B cell (primary cell): ENCODE measurements around the gene DGAT2. TPM values are rescaled to one million over a fixed set of nuclear protein-coding genes. Genes with fewer than 3 reads are reported as not detected.
"Not testable (repeated sequence)": the region's sequence is repeated elsewhere in the genome, so short reads cannot be mapped to it uniquely, and the experiment has no call there.

Experiments used
- ATAC-seq: fragments of 200-7000 bp; cut with Tn5 transposase; one replicate; pipeline ENCODE4 v1.10.0; 2021; ENCODE audit warnings: low read depth, mild to moderate bottlenecking, moderate number of reproducible peaks, moderate library complexity
- CTCF ChIA-PET: fragments of 350-600 bp; sonication (Branson Sonifier 250); formaldehyde crosslinking; loops from one replicate; lab custom pipeline; 2021; ENCODE audit warnings: antibody characterized with exemption, inconsistent platforms; lab: Charles Lee
- POLR2A ChIA-PET: fragments of 350-600 bp; sonication (Branson Sonifier 250); formaldehyde crosslinking; loops from one replicate; lab custom pipeline; 2021; ENCODE audit warnings: antibody characterized with exemption; lab: Charles Lee
- DNase-seq: peaks from one replicate; pipeline ENCODE4 v3.0.0; 2013
- H2AFZ ChIP-seq: 2 replicates; pipeline ENCODE4 v1.6.1; 2012; ENCODE audit warnings: mild to moderate bottlenecking, low read depth, low read length; ENCODE audit not compliant: insufficient read depth, poor library complexity, severe bottlenecking
- H3K27ac ChIP-seq, 2 donors: 1 replicate in 1 of 2; 2 replicates in 1 of 2; pipeline ENCODE4 v1.5.1; 2012 to 2013; ENCODE audit warnings: low read length in 2 of 2, mild to moderate bottlenecking in 2 of 2, moderate library complexity in 1 of 2
- H3K27me3 ChIP-seq, 4 experiments: fragments of 200-600 bp in 1 of 4; sonication (generic) in 1 of 4; replicated peaks in 1 of 4; 1 replicate in 2 of 4; 2 replicates in 2 of 4; pipeline versions ENCODE4 v1.6.1 to v1.7.0; 2013 to 2016; ENCODE audit warnings: low read length in 3 of 4, mild to moderate bottlenecking in 2 of 4, mixed read lengths in 1 of 4, moderate library complexity in 1 of 4; ENCODE audit not compliant: insufficient read depth in 4 of 4, control insufficient read depth in 3 of 4; ENCODE audit errors: control extremely low read depth in 1 of 4
- H3K36me3 ChIP-seq, 2 experiments: replicated peaks in 1 of 2; 1 replicate in 1 of 2; 2 replicates in 1 of 2; pipeline versions ENCODE4 v1.6.1 to v1.7.1; 2013; ENCODE audit warnings: low read length in 1 of 2; ENCODE audit not compliant: insufficient read depth in 2 of 2, control insufficient read depth in 1 of 2; ENCODE audit errors: control extremely low read depth in 1 of 2, extremely low read depth in 1 of 2
- H3K4me1 ChIP-seq, 2 donors: fragments of 200-600 bp in 1 of 2; sonication (generic) in 1 of 2; 1 replicate in 1 of 2; 2 replicates in 1 of 2; pipeline versions ENCODE4 v1.5.1 to v1.6.1; 2013 to 2017; ENCODE audit warnings: low read length in 2 of 2; ENCODE audit not compliant: control insufficient read depth in 2 of 2, insufficient read depth in 2 of 2
- H3K4me2 ChIP-seq: replicated peaks from 2 replicates; pipeline ENCODE3; 2012; ENCODE audit warnings: mild to moderate bottlenecking, low read depth, low read length; ENCODE audit not compliant: poor library complexity, severe bottlenecking
- H3K4me3 ChIP-seq, 5 experiments: fragments of 200-600 bp in 1 of 5; sonication (generic) in 1 of 5; 1 replicate in 3 of 5; 2 replicates in 2 of 5; pipeline versions ENCODE4 v1.5.1 to v1.7.0; 2011 to 2016; ENCODE audit warnings: low read length in 4 of 5, mild to moderate bottlenecking in 4 of 5, low read depth in 2 of 5, control low read depth in 1 of 5, moderate library complexity in 1 of 5; ENCODE audit not compliant: insufficient read depth in 1 of 5; ENCODE audit errors: control extremely low read depth in 1 of 5, extremely low read depth in 1 of 5
- H3K79me2 ChIP-seq: fragments of 200-600 bp; sonication (generic); one replicate; pipeline ENCODE4 v1.6.0; 2016; ENCODE audit warnings: low read length; ENCODE audit not compliant: control insufficient read depth, insufficient read depth
- H3K9ac ChIP-seq: fragments of 200-600 bp; sonication (generic); 2 replicates; pipeline ENCODE4 v1.6.1; 2017; ENCODE audit warnings: mild to moderate bottlenecking, low read length, moderate library complexity
- H3K9me3 ChIP-seq, 3 donors: one replicate each; pipeline versions ENCODE4 v1.6.1 to v1.7.1; 2013; ENCODE audit warnings: low read length in 2 of 3; ENCODE audit not compliant: control insufficient read depth in 2 of 3, insufficient read depth in 1 of 3; ENCODE audit errors: control extremely low read depth in 1 of 3
- H4K20me1 ChIP-seq: 2 replicates; pipeline ENCODE4 v1.6.0; 2012; ENCODE audit warnings: mild to moderate bottlenecking, low read length; ENCODE audit not compliant: insufficient read depth, control insufficient read depth, poor library complexity, severe bottlenecking
- H3K27ac Mint-ChIP-seq: one replicate; pipeline ENCODE4 v1.8.0; 2021; ENCODE audit warnings: mixed read lengths
- H3K27me3 Mint-ChIP-seq: one replicate; pipeline ENCODE4 v1.8.0; 2021; ENCODE audit warnings: mixed read lengths
- H3K4me1 Mint-ChIP-seq: one replicate; pipeline ENCODE4 v1.8.0; 2021; ENCODE audit warnings: mixed read lengths
- H3K4me3 Mint-ChIP-seq: one replicate; pipeline ENCODE4 v1.8.0; 2021; ENCODE audit warnings: mixed read lengths
- H3K9me3 Mint-ChIP-seq: one replicate; pipeline ENCODE4 v1.8.0; 2022; ENCODE audit warnings: mixed read lengths; ENCODE audit not compliant: insufficient read depth
- CTCF ChIP-seq: fragments of 200-600 bp; IDR thresholded peaks from one replicate; pipeline ENCODE4 v1.8.0; 2022; ENCODE audit warnings: antibody characterized with exemption, mild to moderate bottlenecking
- EZH2 ChIP-seq: IDR thresholded peaks from 2 replicates; pipeline ENCODE4 v1.6.1; 2012; ENCODE audit warnings: borderline replicate concordance, low read depth, mild to moderate bottlenecking, moderate library complexity, low read length; ENCODE audit not compliant: insufficient read depth, poor library complexity, severe bottlenecking
- WGBS: methylation state at CpG from one replicate; pipeline ENCODE4 v1.1.5; 2013; ENCODE audit warnings: missing lambda C conversion rate; ENCODE audit not compliant: insufficient coverage; 5-methylcytosine and 5-hydroxymethylcytosine counted together
- intact Hi-C: fragments of 100-400 bp; cut with micrococcal nuclease; formaldehyde crosslinking; loops from one replicate; pipeline ENCODE4 v1.10.0; 2022
- polyA plus RNA-seq: library from polyadenylated mRNA; depleted of rRNA; stranded (reverse); fragments of >200 nt; gene quantifications from 2 replicates; pipeline ENCODE4 v1.2.3, GENCODE V29; 2012
- total RNA-seq, 2 donors: library from RNA; stranded (reverse); fragments of 120-200 nt in 1 of 2; gene quantifications; 1 replicate in 1 of 2; 2 replicates in 1 of 2; pipeline versions ENCODE4 v1.2.3 to v1.2.4, GENCODE V29; 2013 to 2022

The DGAT2 gene
- total and polyA plus RNA-seq, 2 donors (not counting 1 experiment from before 2014, with no cell fraction given): 5.8 to 6.5 TPM

DNA sequence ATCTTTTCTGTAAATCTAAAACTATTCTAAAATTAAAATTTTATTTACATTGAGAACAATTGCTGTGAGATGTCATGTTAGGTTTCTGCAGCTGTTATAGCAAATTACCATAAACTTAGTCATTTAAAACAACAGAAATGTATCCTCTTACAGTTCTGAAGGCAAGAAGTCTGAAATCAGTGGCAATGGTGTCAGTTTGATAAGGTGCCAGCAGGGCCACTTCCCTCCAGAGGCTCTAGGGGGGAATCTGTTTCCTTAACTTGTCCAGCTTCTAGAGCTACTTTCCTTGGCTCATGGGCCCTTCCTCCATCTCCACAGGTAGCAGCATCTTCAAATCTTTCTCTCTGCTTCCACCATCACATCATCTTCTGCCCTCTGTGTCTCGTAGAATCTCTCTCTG lies 27.9 kb upstream of the DGAT2 start:
- 100% methylated on average over 1 of the region's 1 CpG for WGBS
- Histone ChIP-seq H2AFZ (no peak overlapping the region), H3K27me3 (peaks cover 0 to 20% (median 9%) of the 10 kb centered on the region in 4 experiments), H3K27ac (no peak overlapping the region), H3K79me2 (no peaks in the 10 kb centered on the region), H3K9ac (no peak overlapping the region), H3K4me2 (no peak overlapping the region), H3K36me3 (no peaks in the 10 kb centered on the region), H3K9me3 (no peaks in the 10 kb centered on the region), H3K4me1 (no peaks in the 10 kb centered on the region), H4K20me1 (no peaks in the 10 kb centered on the region), H3K4me3 (no peak overlapping the region)
- TF ChIP-seq CTCF (no peak), EZH2 (no peak)
- no peak overlapping the region for H3K27ac Mint-ChIP-seq
- H3K4me1 Mint-ChIP-seq: no peaks in the 10 kb centered on the region
- H3K4me3 Mint-ChIP-seq: no peak overlapping the region
- ATAC-seq (no peak), DNase-seq (no peak)
- ChIA-PET POLR2A (no interaction called here), CTCF (no interaction called here)
- H3K9me3 Mint-ChIP-seq: no peaks in the 10 kb centered on the region
- H3K27me3 Mint-ChIP-seq: peaks cover 35% of the 10 kb centered on the region
- intact Hi-C loops: no loop called here

DNA sequence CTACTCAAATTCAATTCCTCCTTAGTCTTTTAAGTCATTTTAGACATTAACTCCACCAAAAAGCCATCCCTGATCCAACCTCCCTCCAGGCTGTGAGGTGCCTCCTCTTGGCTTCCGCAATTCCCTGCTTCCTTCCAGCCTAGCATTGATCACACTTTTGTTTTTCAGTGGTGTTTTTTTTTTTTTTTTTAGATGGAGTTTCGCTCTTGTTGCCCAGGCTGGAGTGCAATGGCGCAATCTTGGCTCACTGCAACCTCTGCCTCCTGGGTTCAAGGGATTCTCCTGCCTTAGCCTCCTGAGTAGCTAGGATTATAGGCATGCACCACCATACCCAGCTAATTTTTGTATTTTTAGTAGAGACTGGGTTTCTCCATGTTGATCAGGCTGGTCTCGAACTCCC lies 25.4 kb upstream of the DGAT2 start:
- H3K4me3 ChIP-seq, H3K4me2 ChIP-seq, intact Hi-C loops, H3K9me3 ChIP-seq, H3K79me2 ChIP-seq, H3K4me3 Mint-ChIP-seq, ATAC-seq, H3K27ac ChIP-seq, H3K9me3 Mint-ChIP-seq, H3K9ac ChIP-seq, DNase-seq, H3K4me1 Mint-ChIP-seq, CTCF ChIA-PET, POLR2A ChIA-PET, H2AFZ ChIP-seq, H3K4me1 ChIP-seq, H3K27ac Mint-ChIP-seq, H4K20me1 ChIP-seq, H3K36me3 ChIP-seq: not testable (repeated sequence)
- H3K27me3 Mint-ChIP-seq: peaks cover 47% of the 10 kb centered on the region
- H3K27me3 ChIP-seq: peaks cover 0 to 27% (median 9%) of the 10 kb centered on the region in 4 experiments
- WGBS: 100% methylated on average over 1 of the region's 4 CpGs
